ENCODE measurements around the gene NUDT1. TPM values are rescaled to one million over a fixed set of nuclear protein-coding genes. Genes with fewer than 3 reads are reported as not detected.

Gene NUDT1
- total RNA-seq, 1 experiment from 2014 or later = 71.2 TPM

DNA sequence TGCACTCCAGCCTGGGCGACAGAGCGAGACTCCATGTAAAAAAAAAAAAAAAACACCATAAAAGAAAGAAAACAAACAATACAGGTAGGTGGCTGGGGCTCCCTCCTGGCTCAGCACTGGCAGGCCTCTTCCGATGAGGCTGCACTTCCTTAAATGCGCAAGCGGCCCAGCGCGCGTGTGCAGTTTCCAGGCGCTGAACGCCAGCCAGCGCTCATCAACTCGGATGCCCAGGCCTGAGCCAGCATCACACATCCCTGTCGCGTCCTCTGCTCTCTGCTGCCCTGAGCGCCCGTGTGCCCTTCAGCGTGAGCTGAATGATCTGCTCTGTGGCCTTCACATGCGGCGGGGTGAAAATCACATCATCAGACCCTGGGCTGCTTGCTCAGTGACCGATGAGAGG lies 31.8 kb downstream of the NUDT1 start:
- no peaks in the 10 kb centered on the region for H3K27me3 ChIP-seq
- H3K4me3 ChIP-seq = no peak overlapping the region
- H3K9me3 ChIP-seq (replicated peaks) = no peaks in the 10 kb centered on the region
- peaks cover 37% of the 10 kb centered on the region for H3K4me1 ChIP-seq
- no peaks in the 10 kb centered on the region for H3K36me3 ChIP-seq
- no peak for DNase-seq
- no peak overlapping the region for H3K27ac ChIP-seq

GRCh38 chr7:2274666-2275065 lies 32.6 kb downstream of the NUDT1 start:
- Histone ChIP-seq H3K9me3 (replicated peaks) (no peaks in the 10 kb centered on the region), H3K27ac (no peak overlapping the region), H3K36me3 (no peaks in the 10 kb centered on the region), H3K4me1 (peaks cover 30% of the 10 kb centered on the region), H3K27me3 (no peaks in the 10 kb centered on the region), H3K4me3 (no peak overlapping the region)
- DNase-seq = no peak

DNA sequence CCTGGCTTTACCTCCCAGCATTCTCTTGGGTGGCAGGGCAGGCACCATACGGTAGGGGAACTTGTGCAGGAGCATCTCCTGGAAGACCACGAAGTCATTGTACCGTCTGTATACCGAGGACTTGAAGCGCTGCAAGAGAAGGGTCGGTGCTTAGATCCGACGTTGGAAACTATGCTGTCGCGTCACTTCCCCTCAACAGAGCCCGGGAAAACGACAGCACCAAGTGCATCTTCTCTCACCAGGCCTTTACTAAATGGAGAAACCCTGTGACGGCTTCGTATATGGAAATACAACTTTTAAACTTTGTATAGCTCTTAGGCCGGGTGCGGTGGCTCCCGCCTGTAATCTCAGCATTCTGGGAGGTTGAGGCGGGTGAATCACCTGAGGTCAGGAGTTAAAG lies 33.1 kb downstream of the NUDT1 start:
- no peaks in the 10 kb centered on the region for H3K27me3 ChIP-seq
- no peaks in the 10 kb centered on the region for H3K9me3 ChIP-seq (replicated peaks)
- no peaks in the 10 kb centered on the region for H3K36me3 ChIP-seq
- DNase-seq = no peak
- no peak overlapping the region for H3K4me3 ChIP-seq
- H3K4me1 ChIP-seq = peaks cover 26% of the 10 kb centered on the region
- no peak overlapping the region for H3K27ac ChIP-seq

DNA sequence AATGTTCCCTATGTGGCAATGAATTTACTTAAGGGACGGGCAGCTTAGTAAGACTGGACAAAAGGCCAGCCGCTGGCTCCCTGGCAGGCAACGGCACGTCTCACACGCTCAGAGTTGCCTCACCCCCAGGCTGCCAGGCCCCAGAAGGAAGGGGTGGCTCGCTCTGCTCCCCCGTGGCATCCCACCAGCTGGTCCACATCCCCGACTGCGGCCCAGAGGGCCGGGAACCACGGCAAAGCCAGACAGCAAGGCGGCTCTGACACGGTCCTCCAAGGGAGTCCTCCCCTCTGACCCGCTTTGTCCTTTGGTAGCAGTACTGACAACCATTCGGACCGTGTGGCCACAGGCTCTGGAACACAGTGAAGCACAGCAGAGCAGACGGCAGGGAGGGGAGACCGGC lies 34.1 kb downstream of the NUDT1 start:
- Histone ChIP-seq H3K9me3 (replicated peaks) (no peaks in the 10 kb centered on the region), H3K4me3 (no peak overlapping the region), H3K27ac (no peak overlapping the region), H3K4me1 (peaks cover 17% of the 10 kb centered on the region), H3K36me3 (no peaks in the 10 kb centered on the region), H3K27me3 (no peaks in the 10 kb centered on the region)
- DNase-seq = no peak

DNA sequence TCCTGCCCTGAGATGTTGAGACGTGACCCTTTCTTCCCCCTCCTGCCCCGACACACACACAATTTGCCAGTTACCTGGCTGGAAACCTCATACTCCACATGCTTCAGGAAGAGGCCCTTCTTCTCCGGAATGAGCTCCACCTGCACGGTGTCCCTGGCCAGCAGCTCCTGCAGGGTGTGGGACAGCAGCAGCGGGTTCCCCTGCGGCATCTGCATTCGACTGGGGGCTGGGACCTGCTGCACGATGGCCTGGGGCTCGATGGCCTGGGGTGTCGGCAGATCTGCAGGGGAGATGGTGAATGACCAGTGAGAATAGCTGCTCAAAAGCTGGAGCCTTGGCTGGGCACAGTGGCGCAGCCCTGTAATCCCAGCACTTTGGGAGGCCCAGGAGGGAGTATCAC lies 36.0 kb downstream of the NUDT1 start:
- Histone ChIP-seq H3K27me3 (no peaks in the 10 kb centered on the region), H3K4me1 (peaks cover 13% of the 10 kb centered on the region), H3K9me3 (replicated peaks) (no peaks in the 10 kb centered on the region), H3K27ac (no peak overlapping the region), H3K4me3 (no peak overlapping the region), H3K36me3 (no peaks in the 10 kb centered on the region)
- DNase-seq = no peak

DNA sequence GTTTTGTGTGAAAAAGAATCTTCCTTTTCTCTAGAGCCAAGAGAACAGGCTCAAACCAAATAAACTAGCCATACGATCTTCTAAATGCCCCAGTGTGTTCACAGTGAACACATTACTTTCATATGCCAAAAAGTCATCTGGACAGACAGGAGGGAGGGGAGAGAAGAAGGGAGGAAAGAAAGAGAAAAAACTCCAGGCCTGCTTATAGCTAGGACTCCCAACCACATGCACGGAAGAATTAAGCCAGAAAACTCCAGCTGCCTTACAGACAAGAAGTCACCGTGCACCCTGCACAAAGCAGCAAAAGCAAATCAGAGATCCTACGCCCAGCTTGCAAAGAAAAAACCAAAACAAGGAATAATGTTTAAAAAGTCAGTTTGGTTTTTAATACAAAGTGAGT lies 37.9 kb downstream of the NUDT1 start:
- Histone ChIP-seq H3K27me3 (no peaks in the 10 kb centered on the region), H3K27ac (no peak overlapping the region), H3K36me3 (no peaks in the 10 kb centered on the region), H3K4me3 (no peak overlapping the region), H3K9me3 (replicated peaks) (no peaks in the 10 kb centered on the region), H3K4me1 (peaks cover 17% of the 10 kb centered on the region)
- DNase-seq = no peak

GRCh38 chr7:2280424-2280823 lies 38.4 kb downstream of the NUDT1 start:
- no peaks in the 10 kb centered on the region for H3K36me3 ChIP-seq
- no peak overlapping the region for H3K27ac ChIP-seq
- H3K4me1 ChIP-seq = peaks cover 17% of the 10 kb centered on the region
- H3K4me3 ChIP-seq = no peak overlapping the region
- no peak for DNase-seq
- no peaks in the 10 kb centered on the region for H3K27me3 ChIP-seq
- H3K9me3 ChIP-seq (replicated peaks) = no peaks in the 10 kb centered on the region

- no peak overlapping the region for H3K27ac ChIP-seq
- peak; percentile 25 to 52 for DNase-seq
- no peak overlapping the region for H3K4me3 ChIP-seq
- H3K4me1 ChIP-seq = peaks cover 17% of the 10 kb centered on the region
- no peaks in the 10 kb centered on the region for H3K36me3 ChIP-seq
- H3K9me3 ChIP-seq (replicated peaks) = no peaks in the 10 kb centered on the region
- H3K27me3 ChIP-seq = no peaks in the 10 kb centered on the region
Measured at GRCh38 chr7:2281541-2281940, 39.5 kb downstream of the NUDT1 start.

DNA sequence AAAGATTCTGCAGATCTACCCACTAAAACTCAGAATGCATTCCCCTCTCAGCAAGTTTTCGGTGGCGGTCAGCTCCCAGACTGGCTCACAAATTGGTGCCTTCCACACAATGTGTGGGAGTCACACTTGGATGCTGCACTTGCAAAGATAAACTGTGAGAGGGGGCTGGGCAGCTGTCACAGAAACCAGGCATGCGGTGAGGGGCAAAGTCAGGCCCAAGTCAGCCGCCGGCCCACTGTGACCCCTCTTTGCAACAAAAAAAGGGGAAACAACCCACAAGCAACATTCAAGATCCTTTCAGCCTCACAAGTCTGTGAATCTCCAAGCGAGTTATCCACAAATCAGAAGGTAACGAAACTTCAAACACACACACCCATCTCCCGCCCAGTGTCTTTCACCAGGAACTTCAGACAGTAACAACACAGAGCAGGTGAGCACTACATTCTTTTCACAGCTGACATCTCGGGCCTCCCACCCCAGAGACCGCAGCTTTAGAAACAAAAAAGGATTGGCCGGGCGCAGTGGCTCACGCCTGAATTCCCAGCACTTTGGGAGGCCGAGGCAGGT lies 40.2 kb downstream of the NUDT1 start:
- DNase-seq = peak; percentile 55 to 70
- no peak overlapping the region for H3K27ac ChIP-seq
- peaks cover 17% of the 10 kb centered on the region for H3K4me1 ChIP-seq
- no peaks in the 10 kb centered on the region for H3K27me3 ChIP-seq
- H3K4me3 ChIP-seq = no peak overlapping the region
- no peaks in the 10 kb centered on the region for H3K36me3 ChIP-seq
- no peaks in the 10 kb centered on the region for H3K9me3 ChIP-seq (replicated peaks)

DNA sequence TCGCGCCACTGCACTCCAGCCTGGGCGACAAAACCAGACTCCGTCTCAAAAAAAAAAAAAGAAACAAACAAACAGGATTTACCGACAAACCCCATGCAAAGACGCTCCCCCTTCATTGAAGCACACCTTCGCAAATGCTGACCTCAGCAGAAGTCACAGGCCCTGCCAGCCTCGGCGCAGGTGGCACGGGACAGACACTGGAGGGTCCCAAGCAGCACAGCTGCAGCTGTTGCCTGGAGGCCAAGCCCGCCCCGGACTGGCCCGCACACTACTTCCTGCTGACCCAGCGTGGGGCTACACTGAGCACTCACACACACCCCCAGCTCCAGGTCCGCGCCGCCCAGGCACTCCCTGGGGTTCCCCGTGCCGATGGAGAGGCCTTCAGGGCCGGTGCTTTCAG lies 41.0 kb downstream of the NUDT1 start:
- Histone ChIP-seq H3K27me3 (no peaks in the 10 kb centered on the region), H3K27ac (no peak overlapping the region), H3K4me3 (no peak overlapping the region), H3K4me1 (peaks cover 17% of the 10 kb centered on the region), H3K9me3 (replicated peaks) (no peaks in the 10 kb centered on the region), H3K36me3 (no peaks in the 10 kb centered on the region)
- DNase-seq = peak; percentile 57 to 64

DNA sequence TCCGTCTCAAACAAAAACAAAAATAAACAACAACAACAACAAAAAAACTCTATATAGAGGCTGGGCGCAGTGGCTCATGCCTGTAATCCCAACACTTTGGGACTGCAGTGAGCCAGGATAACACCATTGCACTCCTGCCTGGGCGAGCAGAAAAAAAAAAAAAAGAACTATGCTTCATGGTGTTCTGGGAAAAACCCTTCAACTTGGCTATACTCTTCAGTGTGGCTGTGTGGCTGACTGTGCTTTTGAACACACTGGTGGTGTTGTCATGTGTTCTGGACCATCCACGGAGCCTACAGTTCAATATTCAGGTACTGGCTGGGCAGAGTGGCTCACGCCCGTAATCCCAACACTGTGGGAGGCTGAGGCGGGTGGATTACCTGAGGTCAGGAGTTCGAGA lies 45.7 kb downstream of the NUDT1 start:
- Histone ChIP-seq H3K4me1 (peaks cover 5% of the 10 kb centered on the region; the same call in 1 of the 2 replicates), H3K36me3 (no peaks in the 10 kb centered on the region), H3K27me3 (no peaks in the 10 kb centered on the region), H3K4me3 (no peak overlapping the region), H3K27ac (no peak overlapping the region), H3K9me3 (replicated peaks) (no peaks in the 10 kb centered on the region)
- DNase-seq = no peak

- no peak for DNase-seq
Measured at GRCh38 chr7:2288503-2288902, 46.5 kb downstream of the NUDT1 start.

GRCh38 chr7:2289111-2289586 lies 47.1 kb downstream of the NUDT1 start:
- no peak overlapping the region for H3K27ac ChIP-seq
- H3K36me3 ChIP-seq = no peaks in the 10 kb centered on the region
- H3K9me3 ChIP-seq (replicated peaks) = no peaks in the 10 kb centered on the region
- no peak for DNase-seq
- H3K4me3 ChIP-seq = no peak overlapping the region
- no peaks in the 10 kb centered on the region for H3K27me3 ChIP-seq
- H3K4me1 ChIP-seq = no peaks in the 10 kb centered on the region

More at GRCh38 chr7:2288503-2288902, 46.5 kb downstream of the NUDT1 start:
- Histone ChIP-seq H3K9me3 (replicated peaks) (no peaks in the 10 kb centered on the region), H3K27ac (no peak overlapping the region), H3K36me3 (no peaks in the 10 kb centered on the region), H3K4me3 (no peak overlapping the region), H3K27me3 (no peaks in the 10 kb centered on the region), H3K4me1 (no peaks in the 10 kb centered on the region; the same call in 1 of the 2 replicates)

GRCh38 chr7:2289621-2290020 lies 47.6 kb downstream of the NUDT1 start:
- Histone ChIP-seq H3K27ac (no peak overlapping the region), H3K36me3 (no peaks in the 10 kb centered on the region), H3K9me3 (replicated peaks) (no peaks in the 10 kb centered on the region), H3K4me1 (no peaks in the 10 kb centered on the region), H3K4me3 (no peak overlapping the region), H3K27me3 (no peaks in the 10 kb centered on the region)
- DNase-seq = no peak

GRCh38 chr7:2290877-2291276 lies 48.9 kb downstream of the NUDT1 start:
- no peak overlapping the region for H3K27ac ChIP-seq
- no peaks in the 10 kb centered on the region for H3K27me3 ChIP-seq
- H3K36me3 ChIP-seq = no peaks in the 10 kb centered on the region
- no peaks in the 10 kb centered on the region for H3K9me3 ChIP-seq (replicated peaks)
- no peak overlapping the region for H3K4me3 ChIP-seq
- no peak for DNase-seq
- H3K4me1 ChIP-seq = peaks cover under 1% of the 10 kb centered on the region; the same call in 1 of the 2 replicates

- H3K27ac ChIP-seq = no peak overlapping the region
- no peaks in the 10 kb centered on the region for H3K36me3 ChIP-seq
- H3K4me3 ChIP-seq = no peak overlapping the region
- no peak for DNase-seq
- peaks cover 4% of the 10 kb centered on the region; the same call in 1 of the 2 replicates for H3K4me1 ChIP-seq
- H3K27me3 ChIP-seq = no peaks in the 10 kb centered on the region
- no peaks in the 10 kb centered on the region for H3K9me3 ChIP-seq (replicated peaks)
Measured at GRCh38 chr7:2295936-2296620, 54.1 kb downstream of the NUDT1 start.

Data from SJCRH30 (cell line).